ENCODE data around the gene SEMG1.

DNA sequence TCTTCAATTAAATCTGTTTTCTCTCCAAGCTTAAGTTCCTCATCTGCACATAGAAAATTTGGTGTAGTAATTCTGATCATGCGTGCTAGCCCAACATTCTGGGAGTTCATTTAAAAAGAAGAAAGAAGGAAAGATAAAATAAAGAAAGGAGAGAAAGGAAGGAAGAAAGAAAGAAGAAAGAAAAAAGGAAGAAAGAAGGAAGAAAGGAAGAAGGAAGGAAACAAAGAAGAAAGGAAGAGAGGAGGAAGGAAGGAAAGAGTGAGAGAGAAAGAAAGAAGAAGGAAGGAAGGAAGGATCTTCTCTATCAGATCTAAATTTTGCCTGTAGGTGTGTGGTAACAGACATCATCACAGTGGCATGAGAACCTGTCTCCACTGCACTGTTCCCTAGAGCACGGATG is 31.3 kb downstream of the SEMG1 start:
- TF ChIP-seq, protein P1, sequence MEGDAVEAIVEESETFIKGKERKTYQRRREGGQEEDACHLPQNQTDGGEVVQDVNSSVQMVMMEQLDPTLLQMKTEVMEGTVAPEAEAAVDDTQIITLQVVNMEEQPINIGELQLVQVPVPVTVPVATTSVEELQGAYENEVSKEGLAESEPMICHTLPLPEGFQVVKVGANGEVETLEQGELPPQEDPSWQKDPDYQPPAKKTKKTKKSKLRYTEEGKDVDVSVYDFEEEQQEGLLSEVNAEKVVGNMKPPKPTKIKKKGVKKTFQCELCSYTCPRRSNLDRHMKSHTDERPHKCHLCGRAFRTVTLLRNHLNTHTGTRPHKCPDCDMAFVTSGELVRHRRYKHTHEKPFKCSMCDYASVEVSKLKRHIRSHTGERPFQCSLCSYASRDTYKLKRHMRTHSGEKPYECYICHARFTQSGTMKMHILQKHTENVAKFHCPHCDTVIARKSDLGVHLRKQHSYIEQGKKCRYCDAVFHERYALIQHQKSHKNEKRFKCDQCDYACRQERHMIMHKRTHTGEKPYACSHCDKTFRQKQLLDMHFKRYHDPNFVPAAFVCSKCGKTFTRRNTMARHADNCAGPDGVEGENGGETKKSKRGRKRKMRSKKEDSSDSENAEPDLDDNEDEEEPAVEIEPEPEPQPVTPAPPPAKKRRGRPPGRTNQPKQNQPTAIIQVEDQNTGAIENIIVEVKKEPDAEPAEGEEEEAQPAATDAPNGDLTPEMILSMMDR (IDR thresholded peaks at IDR 0.05), result no peak
- TF ChIP-seq SIN3A (IDR thresholded peaks at IDR 0.05; ENCODE audit: borderline replicate concordance, insufficient read depth, low read depth, low read length), result no peak
- TF ChIP-seq, protein P2, sequence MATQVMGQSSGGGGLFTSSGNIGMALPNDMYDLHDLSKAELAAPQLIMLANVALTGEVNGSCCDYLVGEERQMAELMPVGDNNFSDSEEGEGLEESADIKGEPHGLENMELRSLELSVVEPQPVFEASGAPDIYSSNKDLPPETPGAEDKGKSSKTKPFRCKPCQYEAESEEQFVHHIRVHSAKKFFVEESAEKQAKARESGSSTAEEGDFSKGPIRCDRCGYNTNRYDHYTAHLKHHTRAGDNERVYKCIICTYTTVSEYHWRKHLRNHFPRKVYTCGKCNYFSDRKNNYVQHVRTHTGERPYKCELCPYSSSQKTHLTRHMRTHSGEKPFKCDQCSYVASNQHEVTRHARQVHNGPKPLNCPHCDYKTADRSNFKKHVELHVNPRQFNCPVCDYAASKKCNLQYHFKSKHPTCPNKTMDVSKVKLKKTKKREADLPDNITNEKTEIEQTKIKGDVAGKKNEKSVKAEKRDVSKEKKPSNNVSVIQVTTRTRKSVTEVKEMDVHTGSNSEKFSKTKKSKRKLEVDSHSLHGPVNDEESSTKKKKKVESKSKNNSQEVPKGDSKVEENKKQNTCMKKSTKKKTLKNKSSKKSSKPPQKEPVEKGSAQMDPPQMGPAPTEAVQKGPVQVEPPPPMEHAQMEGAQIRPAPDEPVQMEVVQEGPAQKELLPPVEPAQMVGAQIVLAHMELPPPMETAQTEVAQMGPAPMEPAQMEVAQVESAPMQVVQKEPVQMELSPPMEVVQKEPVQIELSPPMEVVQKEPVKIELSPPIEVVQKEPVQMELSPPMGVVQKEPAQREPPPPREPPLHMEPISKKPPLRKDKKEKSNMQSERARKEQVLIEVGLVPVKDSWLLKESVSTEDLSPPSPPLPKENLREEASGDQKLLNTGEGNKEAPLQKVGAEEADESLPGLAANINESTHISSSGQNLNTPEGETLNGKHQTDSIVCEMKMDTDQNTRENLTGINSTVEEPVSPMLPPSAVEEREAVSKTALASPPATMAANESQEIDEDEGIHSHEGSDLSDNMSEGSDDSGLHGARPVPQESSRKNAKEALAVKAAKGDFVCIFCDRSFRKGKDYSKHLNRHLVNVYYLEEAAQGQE (IDR thresholded peaks at IDR 0.05; ENCODE audit: insufficient read depth in 1 of 2, low read depth in 2 of 2, low read length in 1 of 2), result no peak
- no peak for TF ChIP-seq POLR2AphosphoS5 (IDR thresholded peaks at IDR 0.05; ENCODE audit: low read depth, low read length)
- TF ChIP-seq TCF7L2 (IDR thresholded peaks at IDR 0.05; ENCODE audit: low read depth, low read length), result no peak
